Muscle of leg (tissue), 11 donors: ENCODE data around the gene CPE. TPM values are rescaled to one million over a fixed set of nuclear protein-coding genes. Genes with fewer than 3 reads are reported as not detected.

Experiments
- DNase-seq: peaks from one replicate; pipeline ENCODE4 v3.0.0; 2013
- H3K27ac ChIP-seq: one replicate; pipeline ENCODE4 v1.5.1; 2013; ENCODE audit warnings: mild to moderate bottlenecking, low read length, control low read depth
- H3K27me3 ChIP-seq: one replicate; pipeline ENCODE4 v1.6.1; 2013; ENCODE audit warnings: low read length; ENCODE audit not compliant: control insufficient read depth, insufficient read depth
- H3K36me3 ChIP-seq: one replicate; pipeline ENCODE4 v1.6.1; 2013; ENCODE audit warnings: low read length; ENCODE audit not compliant: control insufficient read depth, insufficient read depth
- H3K4me1 ChIP-seq: one replicate; pipeline ENCODE4 v1.6.1; 2013; ENCODE audit warnings: low read length; ENCODE audit not compliant: control insufficient read depth, insufficient read depth
- H3K4me3 ChIP-seq: one replicate; pipeline ENCODE4 v1.5.1; 2013; ENCODE audit warnings: low read length, control low read depth
- H3K9me3 ChIP-seq: replicated peaks from 2 replicates; pipeline ENCODE4 v1.6.1; 2013; ENCODE audit warnings: low read depth, low read length; ENCODE audit not compliant: control insufficient read depth
- WGBS: methylation state at CpG from one replicate; pipeline ENCODE4 v1.1.5; 2013; ENCODE audit warnings: missing lambda C conversion rate; ENCODE audit not compliant: insufficient coverage; 5-methylcytosine and 5-hydroxymethylcytosine counted together
- polyA plus RNA-seq, 8 donors: library from polyadenylated mRNA; unstranded; fragments of 120-200 nt; gene quantifications; one replicate each; pipeline versions ENCODE4 v1.2.1 to v1.2.3, GENCODE V29; 2013; ENCODE audit warnings: inconsistent platforms in 1 of 8, low replicate concordance in 1 of 8; ENCODE audit not compliant: insufficient read length in 8 of 8, insufficient read depth in 1 of 8
- total RNA-seq: library from RNA; stranded (reverse); fragments of 120-200 nt; gene quantifications from one replicate; pipeline ENCODE4 v1.2.4, GENCODE V29; 2013

The CPE gene
- total and polyA plus RNA-seq, 9 donors: 53.6 to 137 (median 68.1) TPM

DNA sequence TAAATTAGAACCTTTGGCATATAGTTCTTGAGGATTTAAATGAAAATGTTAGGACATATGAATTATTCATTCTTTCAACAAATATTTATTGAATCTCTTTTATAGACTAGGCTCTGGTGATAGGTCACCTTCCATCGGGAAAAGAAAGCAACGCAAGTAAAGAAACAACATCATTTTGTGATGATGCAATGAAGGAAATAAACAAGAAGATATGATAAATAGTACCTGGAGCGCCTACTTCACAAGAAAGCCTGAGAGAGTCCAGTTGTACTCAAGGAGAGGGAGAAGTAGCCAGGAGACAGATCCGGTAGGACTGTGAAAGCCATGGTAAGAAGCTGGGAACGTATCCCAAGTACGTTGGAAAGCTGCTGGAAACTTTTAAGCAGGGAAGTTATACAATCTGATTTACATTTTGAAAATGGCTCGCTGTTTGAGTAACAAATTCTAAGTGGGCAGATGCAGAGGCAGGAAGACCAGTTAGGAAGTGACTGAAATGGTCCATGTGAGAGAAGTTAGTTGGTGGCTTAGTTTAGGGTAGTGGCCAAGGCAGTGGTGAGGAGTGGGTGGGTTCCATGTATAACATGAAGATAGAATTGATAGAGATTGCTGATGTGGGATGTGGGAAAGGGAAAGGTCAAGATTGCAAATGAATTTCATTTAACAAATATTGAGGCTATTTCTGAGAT, 17.7 kb upstream of the CPE start:
- DNase-seq: peak; percentile 38
- Histone ChIP-seq H3K4me1 (no peaks in the 10 kb centered on the region), H3K36me3 (no peaks in the 10 kb centered on the region), H3K27me3 (no peaks in the 10 kb centered on the region), H3K4me3 (no peak overlapping the region), H3K27ac (no peak overlapping the region), H3K9me3 (no peaks in the 10 kb centered on the region)
- 51% methylated on average over 5 of the region's 7 CpGs for WGBS

DNA sequence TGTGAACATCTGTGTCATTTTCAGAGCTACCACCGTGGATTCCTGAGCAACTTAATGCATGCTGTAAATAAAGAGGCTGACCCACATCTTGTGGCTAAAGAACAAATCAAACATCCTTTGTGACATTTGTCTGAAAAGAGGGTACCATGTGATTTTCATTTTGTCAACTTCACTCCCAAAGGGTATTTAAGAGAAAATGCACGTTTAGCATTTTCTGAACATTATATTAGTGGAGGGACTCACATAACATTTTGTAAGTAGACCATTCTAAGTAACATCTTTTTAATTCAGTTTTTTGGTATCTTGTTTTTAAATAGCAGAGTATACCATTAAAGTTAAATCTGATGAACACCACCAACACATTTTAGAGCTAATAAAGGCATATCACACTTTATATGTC, 17.0 kb upstream of the CPE start:
- Histone ChIP-seq H3K27me3 (no peaks in the 10 kb centered on the region), H3K4me3 (no peak overlapping the region), H3K36me3 (no peaks in the 10 kb centered on the region), H3K9me3 (no peaks in the 10 kb centered on the region), H3K27ac (no peak overlapping the region), H3K4me1 (no peaks in the 10 kb centered on the region)
- no peak for DNase-seq
- WGBS: no CpG with 5 or more reads among the region's 2 CpGs

DNA sequence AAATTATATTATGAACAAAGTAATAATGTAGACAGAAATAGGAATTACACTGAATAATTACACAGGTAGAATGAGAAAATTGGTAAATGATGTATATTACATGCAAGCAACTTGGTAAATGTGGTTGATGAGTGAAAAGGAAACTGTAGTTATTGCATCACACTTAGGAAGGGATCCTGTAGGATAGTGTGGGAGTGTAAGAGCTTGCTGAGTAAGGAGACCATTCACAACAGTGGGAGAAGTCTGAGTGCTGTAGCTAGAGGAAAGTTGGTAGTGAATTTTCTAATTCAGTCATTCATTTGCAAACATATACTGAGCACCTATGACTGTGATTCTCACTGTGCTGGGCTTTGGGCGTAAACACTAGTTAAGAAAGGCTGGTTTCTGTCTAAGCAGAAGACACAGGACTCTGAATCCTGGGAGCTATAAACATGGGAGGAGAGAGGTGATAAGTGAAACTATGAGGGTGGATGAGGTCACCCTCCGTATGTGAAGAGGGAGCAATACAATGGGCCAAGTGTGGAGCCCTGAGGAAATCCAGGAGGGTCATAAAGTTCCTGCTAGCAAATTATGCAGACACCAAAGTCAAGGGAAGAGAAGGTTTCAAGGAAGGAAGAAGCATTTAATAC, 14.2 kb upstream of the CPE start:
- Histone ChIP-seq H3K27me3 (no peaks in the 10 kb centered on the region), H3K4me3 (no peak overlapping the region), H3K4me1 (no peaks in the 10 kb centered on the region), H3K9me3 (no peaks in the 10 kb centered on the region), H3K27ac (no peak overlapping the region), H3K36me3 (no peaks in the 10 kb centered on the region)
- no peak for DNase-seq
- WGBS: 59% methylated on average over 2 of the region's 2 CpGs

GRCh38 chr4:165367040-165367439, 11.8 kb upstream of the CPE start:
- WGBS: 100% methylated on average over 3 of the region's 4 CpGs
- H3K9me3 ChIP-seq: no peaks in the 10 kb centered on the region
- no peaks in the 10 kb centered on the region for H3K36me3 ChIP-seq
- H3K27ac ChIP-seq: no peak overlapping the region
- DNase-seq: no peak
- H3K27me3 ChIP-seq: no peaks in the 10 kb centered on the region
- H3K4me3 ChIP-seq: no peak overlapping the region
- H3K4me1 ChIP-seq: no peaks in the 10 kb centered on the region

- no peaks in the 10 kb centered on the region for H3K4me1 ChIP-seq
- WGBS: 36% methylated on average over 1 of the region's 1 CpG
- no peak for DNase-seq
- no peaks in the 10 kb centered on the region for H3K36me3 ChIP-seq
- H3K27ac ChIP-seq: no peak overlapping the region
- no peaks in the 10 kb centered on the region for H3K27me3 ChIP-seq
- H3K4me3 ChIP-seq: no peak overlapping the region
- no peaks in the 10 kb centered on the region for H3K9me3 ChIP-seq
These were observed 10.7 kb upstream of the CPE start for GRCh38 chr4:165368114-165368513.

DNA sequence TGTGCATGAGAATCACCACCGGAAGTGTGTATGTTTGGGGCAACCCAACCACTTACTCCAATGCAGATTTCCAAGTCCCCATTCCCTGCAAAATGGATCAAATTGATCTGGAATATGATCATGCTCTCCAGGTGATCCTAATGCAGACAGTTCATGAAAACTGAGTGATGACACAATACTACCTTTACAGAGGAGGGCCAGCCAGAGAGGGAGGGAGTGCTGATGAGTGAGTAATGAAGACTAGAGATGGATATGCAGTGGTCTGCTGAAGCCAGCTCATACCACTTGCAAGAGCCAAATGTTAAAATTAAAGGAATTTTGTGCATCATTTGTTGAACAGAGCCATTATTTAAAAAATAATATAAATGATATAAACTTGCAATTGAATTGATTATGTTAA, 10.2 kb upstream of the CPE start:
- Histone ChIP-seq H3K36me3 (no peaks in the 10 kb centered on the region), H3K4me1 (no peaks in the 10 kb centered on the region), H3K27me3 (no peaks in the 10 kb centered on the region), H3K4me3 (no peak overlapping the region), H3K27ac (no peak overlapping the region), H3K9me3 (no peaks in the 10 kb centered on the region)
- 80% methylated on average over 1 of the region's 1 CpG for WGBS
- DNase-seq: no peak

GRCh38 chr4:165369522-165369921, 9.3 kb upstream of the CPE start:
- no CpG with 5 or more reads among the region's 5 CpGs for WGBS

DNA sequence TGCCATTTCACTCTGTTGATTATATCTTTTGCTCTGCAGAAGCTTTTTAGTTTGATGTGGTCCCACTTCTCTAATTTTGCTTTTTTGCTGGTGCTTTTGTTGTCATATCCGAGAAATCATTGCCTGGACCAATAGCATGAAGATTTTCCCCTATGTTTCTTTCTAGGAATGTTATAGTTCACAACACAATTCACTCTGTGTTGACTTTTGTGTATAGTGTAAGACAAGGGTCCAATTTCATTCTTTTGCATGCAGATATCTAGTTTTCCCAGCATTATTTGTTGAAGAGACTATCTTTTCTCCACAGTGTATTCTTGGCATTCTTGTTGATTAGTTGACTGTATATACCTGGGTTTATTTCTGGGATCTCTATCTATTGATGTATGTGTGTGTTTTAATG, 8.3 kb upstream of the CPE start:
- WGBS: no CpG with 5 or more reads among the region's 1 CpG
- no peak for DNase-seq
- peaks cover 7% of the 10 kb centered on the region for H3K9me3 ChIP-seq
- H3K27ac ChIP-seq: no peak overlapping the region
- no peak overlapping the region for H3K4me3 ChIP-seq
- H3K27me3 ChIP-seq: no peaks in the 10 kb centered on the region
- no peaks in the 10 kb centered on the region for H3K36me3 ChIP-seq
- no peaks in the 10 kb centered on the region for H3K4me1 ChIP-seq

More at GRCh38 chr4:165369522-165369921, 9.3 kb upstream of the CPE start:
- Histone ChIP-seq H3K27ac (no peak overlapping the region), H3K4me3 (no peak overlapping the region), H3K27me3 (no peaks in the 10 kb centered on the region), H3K9me3 (peaks cover under 1% of the 10 kb centered on the region), H3K4me1 (no peaks in the 10 kb centered on the region), H3K36me3 (no peaks in the 10 kb centered on the region)
- DNase-seq: no peak

DNA sequence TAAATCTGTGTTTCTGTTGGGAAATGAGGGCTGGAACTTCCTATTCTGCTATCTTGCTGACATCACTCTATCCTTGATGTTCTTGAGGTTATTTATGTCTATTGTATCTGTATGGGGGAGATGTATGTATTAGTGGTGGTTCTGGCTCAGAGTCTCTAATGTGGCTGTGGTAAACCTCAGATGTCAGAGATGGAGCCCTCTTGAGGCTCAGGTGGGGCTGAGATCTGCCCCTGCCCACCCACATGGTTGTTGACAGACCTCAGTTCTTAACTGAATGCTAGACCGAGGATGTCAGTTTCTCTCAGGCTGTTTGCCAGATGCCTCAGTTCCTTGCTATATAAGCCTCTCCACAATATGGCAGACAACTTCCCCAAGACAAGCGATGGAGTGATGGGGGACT, 3.3 kb upstream of the CPE start:
- Histone ChIP-seq H3K27me3 (peaks cover 11% of the 10 kb centered on the region), H3K27ac (no peak overlapping the region), H3K4me3 (no peak overlapping the region), H3K9me3 (peaks cover 7% of the 10 kb centered on the region), H3K36me3 (no peaks in the 10 kb centered on the region), H3K4me1 (peaks cover 2% of the 10 kb centered on the region)
- WGBS: 60% methylated on average over 1 of the region's 2 CpGs
- DNase-seq: no peak

GRCh38 chr4:165378398-165378744, 437 bp upstream of the CPE start:
- WGBS: no CpG with 5 or more reads among the region's 1 CpG
- DNase-seq: no peak
- Histone ChIP-seq H3K4me3 (peak overlapping the region; percentile 54), H3K36me3 (no peaks in the 10 kb centered on the region), H3K4me1 (peaks cover 2% of the 10 kb centered on the region), H3K9me3 (peaks cover 7% of the 10 kb centered on the region), H3K27me3 (peaks cover 11% of the 10 kb centered on the region), H3K27ac (no peak overlapping the region)
